Left kidney (tissue), 2 donors: Measurements from ENCODE around the gene ZSWIM4. TPM values are rescaled to one million over a fixed set of nuclear protein-coding genes. Genes with fewer than 3 reads are reported as not detected.
"Not testable (repeated sequence)": the region's sequence is repeated elsewhere in the genome, so short reads cannot be mapped to it uniquely, and the experiment has no call there.

Experiments used
- DNase-seq: peaks from one replicate; pipeline ENCODE4 v3.0.0-alpha.2; 2013
- polyA plus RNA-seq: library from polyadenylated mRNA; unstranded; fragments of 120-200 nt; gene quantifications from one replicate; pipeline ENCODE4 v1.2.1, GENCODE V29; 2013; ENCODE audit not compliant: insufficient read length

Gene ZSWIM4
- polyA plus RNA-seq, 1 donor = 6.7 TPM

- no peak for DNase-seq
Measured at GRCh38 chr19:13849991-13850909, 55.0 kb downstream of the ZSWIM4 start.

GRCh38 chr19:13850910-13851733 lies 55.9 kb downstream of the ZSWIM4 start:
- no peak for DNase-seq

- DNase-seq = not testable (repeated sequence)
Measured at GRCh38 chr19:13851734-13852114, 56.5 kb downstream of the ZSWIM4 start.

GRCh38 chr19:13852171-13852707 lies 57.0 kb downstream of the ZSWIM4 start:
- DNase-seq = not testable (repeated sequence)

GRCh38 chr19:13856497-13856896 lies 61.3 kb downstream of the ZSWIM4 start:
- no peak for DNase-seq

- DNase-seq = no peak
Measured at GRCh38 chr19:13859361-13859880, 64.2 kb downstream of the ZSWIM4 start.

- no peak for DNase-seq
Measured at GRCh38 chr19:13860679-13861391, 65.6 kb downstream of the ZSWIM4 start.

- DNase-seq = no peak
Measured at GRCh38 chr19:13861392-13861713, 66.1 kb downstream of the ZSWIM4 start.

GRCh38 chr19:13861714-13862531 lies 66.7 kb downstream of the ZSWIM4 start:
- DNase-seq = peak; percentile 92

GRCh38 chr19:13864046-13864666 lies 68.9 kb downstream of the ZSWIM4 start:
- no peak for DNase-seq

- no peak for DNase-seq
Measured at GRCh38 chr19:13864667-13865570, 69.7 kb downstream of the ZSWIM4 start.

GRCh38 chr19:13865571-13866462 lies 70.6 kb downstream of the ZSWIM4 start:
- DNase-seq = no peak

- DNase-seq = no peak
Measured at GRCh38 chr19:13866463-13867046, 71.3 kb downstream of the ZSWIM4 start.

GRCh38 chr19:13868663-13869062 lies 73.4 kb downstream of the ZSWIM4 start:
- no peak for DNase-seq

GRCh38 chr19:13869281-13869680 lies 74.0 kb downstream of the ZSWIM4 start:
- DNase-seq = no peak

- DNase-seq = no peak
Measured at GRCh38 chr19:13870873-13871272, 75.6 kb downstream of the ZSWIM4 start.

GRCh38 chr19:13872339-13872694 lies 77.1 kb downstream of the ZSWIM4 start:
- DNase-seq = no peak
